ENCODE measurements around the gene TRAIP. TPM values are rescaled to one million over a fixed set of nuclear protein-coding genes. Genes with fewer than 3 reads are reported as not detected.
A peak's percentile ranks its signal among the peaks of the same experiment; 100 is the strongest.

The TRAIP gene
- total RNA-seq, 2 experiments from 2014 or later: 23.0 to 23.6 TPM

- H3K4me3 Mint-ChIP-seq: peak overlapping the region; percentile 90
- H3K4me1 Mint-ChIP-seq: peaks cover 37% of the 10 kb centered on the region
- H3K27ac Mint-ChIP-seq: peak overlapping the region; percentile 93
- no peaks in the 10 kb centered on the region for H3K9me3 Mint-ChIP-seq
- H3K27me3 Mint-ChIP-seq: no peaks in the 10 kb centered on the region
- H3K36me3 Mint-ChIP-seq: peaks cover 6% of the 10 kb centered on the region
- no peak for DNase-seq
Observed at GRCh38 chr3:49812916-49813496, 43.4 kb downstream of the TRAIP start.

- Mint-ChIP-seq H3K36me3 (peaks cover 6% of the 10 kb centered on the region), H3K4me3 (no peak overlapping the region), H3K27me3 (peaks cover under 1% of the 10 kb centered on the region), H3K4me1 (peaks cover 62% of the 10 kb centered on the region), H3K9me3 (no peaks in the 10 kb centered on the region), H3K27ac (peak overlapping the region; percentile 82)
- DNase-seq: no peak
Observed at GRCh38 chr3:49807431-49808114, 48.8 kb downstream of the TRAIP start.

- no peaks in the 10 kb centered on the region for H3K9me3 Mint-ChIP-seq
- H3K27me3 Mint-ChIP-seq: peaks cover 7% of the 10 kb centered on the region
- peaks cover 6% of the 10 kb centered on the region for H3K36me3 Mint-ChIP-seq
- H3K4me3 Mint-ChIP-seq: no peak overlapping the region
- no peak for DNase-seq
- peaks cover 60% of the 10 kb centered on the region for H3K4me1 Mint-ChIP-seq
- H3K27ac Mint-ChIP-seq: peak overlapping the region; percentile 82
Observed at GRCh38 chr3:49806850-49807249, 49.5 kb downstream of the TRAIP start.

- Mint-ChIP-seq H3K4me1 (peaks cover 55% of the 10 kb centered on the region), H3K27me3 (peaks cover 15% of the 10 kb centered on the region)
- DNase-seq: peak; percentile 53
Observed at GRCh38 chr3:49805897-49806701, 50.3 kb downstream of the TRAIP start.

GRCh38 chr3:49805367-49805782 lies 51.0 kb downstream of the TRAIP start:
- no peaks in the 10 kb centered on the region for H3K9me3 Mint-ChIP-seq
- peak overlapping the region; percentile 77 for H3K27ac Mint-ChIP-seq
- H3K4me3 Mint-ChIP-seq: no peak overlapping the region
- H3K27me3 Mint-ChIP-seq: peaks cover 19% of the 10 kb centered on the region
- no peak for DNase-seq
- H3K4me1 Mint-ChIP-seq: peaks cover 55% of the 10 kb centered on the region
- H3K36me3 Mint-ChIP-seq: peaks cover 2% of the 10 kb centered on the region

More at GRCh38 chr3:49805897-49806701, 50.3 kb downstream of the TRAIP start:
- Mint-ChIP-seq H3K36me3 (peaks cover 2% of the 10 kb centered on the region), H3K27ac (peak overlapping the region; percentile 77), H3K9me3 (no peaks in the 10 kb centered on the region), H3K4me3 (no peak overlapping the region)

GRCh38 chr3:49804141-49805041 lies 52.0 kb downstream of the TRAIP start:
- Mint-ChIP-seq H3K9me3 (no peaks in the 10 kb centered on the region), H3K36me3 (no peaks in the 10 kb centered on the region), H3K4me3 (peak overlapping the region; percentile 78), H3K27me3 (peaks cover 21% of the 10 kb centered on the region), H3K4me1 (peaks cover 53% of the 10 kb centered on the region), H3K27ac (no peak overlapping the region)
- no peak for DNase-seq

GRCh38 chr3:49803465-49804140 lies 52.8 kb downstream of the TRAIP start:
- DNase-seq: peak; percentile 58
- Mint-ChIP-seq H3K4me1 (peaks cover 50% of the 10 kb centered on the region), H3K9me3 (no peaks in the 10 kb centered on the region), H3K4me3 (peak overlapping the region; percentile 78), H3K36me3 (no peaks in the 10 kb centered on the region), H3K27me3 (peaks cover 21% of the 10 kb centered on the region), H3K27ac (peak overlapping the region; percentile 42)

- no peaks in the 10 kb centered on the region for H3K9me3 Mint-ChIP-seq
- peak within 1 kb of the TSS; percentile 79 for H3K27ac Mint-ChIP-seq
- H3K27me3 Mint-ChIP-seq: peaks cover 21% of the 10 kb centered on the region
- DNase-seq: peak; percentile 89
- peak within 1 kb of the TSS; percentile 84 for H3K4me3 Mint-ChIP-seq
- peaks cover 42% of the 10 kb centered on the region for H3K4me1 Mint-ChIP-seq
- no peaks in the 10 kb centered on the region for H3K36me3 Mint-ChIP-seq
Observed at GRCh38 chr3:49802719-49803464, 53.5 kb downstream of the TRAIP start, which contains the start of gene INKA1. Gene INKA1, plus strand, starts transcription at chr3:49803261. Its CDS starts 132 bp downstream, at chr3:49803393.

- Mint-ChIP-seq H3K9me3 (no peaks in the 10 kb centered on the region), H3K27me3 (peaks cover 21% of the 10 kb centered on the region), H3K4me1 (peaks cover 25% of the 10 kb centered on the region), H3K36me3 (no peaks in the 10 kb centered on the region), H3K4me3 (no peak overlapping the region), H3K27ac (no peak overlapping the region)
- no peak for DNase-seq
Observed at GRCh38 chr3:49801160-49801559, 55.2 kb downstream of the TRAIP start.

GRCh38 chr3:49799761-49800160 lies 56.6 kb downstream of the TRAIP start, which contains the start of gene CDHR4:
Gene CDHR4, minus strand, starts transcription at chr3:49799873. Its CDS starts 61 bp downstream, at chr3:49799812.
- H3K4me3 Mint-ChIP-seq: no peak within 1 kb of the TSS
- H3K36me3 Mint-ChIP-seq: no peaks in the 10 kb centered on the region
- peaks cover 21% of the 10 kb centered on the region for H3K27me3 Mint-ChIP-seq
- H3K4me1 Mint-ChIP-seq: peaks cover 12% of the 10 kb centered on the region
- no peak for DNase-seq
- no peaks in the 10 kb centered on the region for H3K9me3 Mint-ChIP-seq
- H3K27ac Mint-ChIP-seq: no peak within 1 kb of the TSS

- Mint-ChIP-seq H3K4me1 (peaks cover 7% of the 10 kb centered on the region), H3K27ac (no peak overlapping the region), H3K36me3 (no peaks in the 10 kb centered on the region), H3K9me3 (no peaks in the 10 kb centered on the region), H3K4me3 (no peak overlapping the region), H3K27me3 (peaks cover 21% of the 10 kb centered on the region)
- DNase-seq: no peak
Observed at GRCh38 chr3:49799105-49799504, 57.3 kb downstream of the TRAIP start.

- Mint-ChIP-seq H3K27me3 (peaks cover under 1% of the 10 kb centered on the region), H3K4me1 (peaks cover 2% of the 10 kb centered on the region), H3K9me3 (no peaks in the 10 kb centered on the region), H3K36me3 (no peaks in the 10 kb centered on the region), H3K4me3 (no peak overlapping the region), H3K27ac (no peak overlapping the region)
- DNase-seq: no peak
Observed at GRCh38 chr3:49794926-49795905, 61.1 kb downstream of the TRAIP start.
